Activated T-helper 9 cell treated with anti-CD3 and anti-CD28 coated beads, Interleukin-2, amount 50 U/mL, for 16 hours (primary cell): ENCODE measurements around the gene MT3.
"Not testable (repeated sequence)": the region's sequence is repeated elsewhere in the genome, so short reads cannot be mapped to it uniquely, and the experiment has no call there.

Experiments
- DNase-seq: peaks from one replicate; pipeline ENCODE4 v3.0.0-alpha.2; 2020; ENCODE audit warnings: low read depth

MT3 gene

GRCh38 chr16:56610017-56610608, 20.8 kb downstream of the MT3 start:
- peak; percentile 58 for DNase-seq

GRCh38 chr16:56610609-56611111, 21.3 kb downstream of the MT3 start:
- no peak for DNase-seq

- no peak for DNase-seq
Measured at GRCh38 chr16:56611281-56611833, 22.0 kb downstream of the MT3 start.

GRCh38 chr16:56613706-56614105, 24.4 kb downstream of the MT3 start:
- DNase-seq = no peak

- no peak for DNase-seq
Measured at GRCh38 chr16:56614549-56614991, 25.2 kb downstream of the MT3 start.

GRCh38 chr16:56615353-56615752, 26.0 kb downstream of the MT3 start:
- no peak for DNase-seq

GRCh38 chr16:56616608-56617211, 27.4 kb downstream of the MT3 start:
- DNase-seq = no peak

GRCh38 chr16:56617212-56618085, 28.1 kb downstream of the MT3 start:
- DNase-seq = no peak

- no peak for DNase-seq
Measured at GRCh38 chr16:56618138-56618537, 28.8 kb downstream of the MT3 start.

- no peak for DNase-seq
Measured at GRCh38 chr16:56620339-56620897, 31.1 kb downstream of the MT3 start.

- not testable (repeated sequence) for DNase-seq
Measured at GRCh38 chr16:56621665-56622445, 32.5 kb downstream of the MT3 start.

- not testable (repeated sequence) for DNase-seq
Measured at GRCh38 chr16:56623184-56623583, 33.9 kb downstream of the MT3 start.

- DNase-seq = no peak
Measured at GRCh38 chr16:56623637-56624036, 34.3 kb downstream of the MT3 start.

GRCh38 chr16:56625140-56625942, 36.0 kb downstream of the MT3 start, which contains the start of gene MT1E:
Gene MT1E (plus strand): TSS chr16:56625781. CDS start chr16:56625852, 71 bp downstream.
- peak; percentile 41 for DNase-seq

GRCh38 chr16:56625943-56626654, 36.8 kb downstream of the MT3 start:
- DNase-seq = no peak

- no peak for DNase-seq
Measured at GRCh38 chr16:56626685-56627084, 37.4 kb downstream of the MT3 start.

GRCh38 chr16:56628486-56629350, 39.4 kb downstream of the MT3 start:
- no peak for DNase-seq

GRCh38 chr16:56629531-56629930, 40.2 kb downstream of the MT3 start:
- DNase-seq = no peak

GRCh38 chr16:56630134-56630533, 40.8 kb downstream of the MT3 start:
- DNase-seq = no peak
